Measurements from ENCODE around the gene MEF2B. TPM values are rescaled to one million over a fixed set of nuclear protein-coding genes. Genes with fewer than 3 reads are reported as not detected.
A peak's percentile ranks its signal among the peaks of the same experiment; 100 is the strongest.

MEF2B gene
- total and polyA plus RNA-seq, 2 experiments from 2014 or later = 7.4 to 8.3 TPM

DNA sequence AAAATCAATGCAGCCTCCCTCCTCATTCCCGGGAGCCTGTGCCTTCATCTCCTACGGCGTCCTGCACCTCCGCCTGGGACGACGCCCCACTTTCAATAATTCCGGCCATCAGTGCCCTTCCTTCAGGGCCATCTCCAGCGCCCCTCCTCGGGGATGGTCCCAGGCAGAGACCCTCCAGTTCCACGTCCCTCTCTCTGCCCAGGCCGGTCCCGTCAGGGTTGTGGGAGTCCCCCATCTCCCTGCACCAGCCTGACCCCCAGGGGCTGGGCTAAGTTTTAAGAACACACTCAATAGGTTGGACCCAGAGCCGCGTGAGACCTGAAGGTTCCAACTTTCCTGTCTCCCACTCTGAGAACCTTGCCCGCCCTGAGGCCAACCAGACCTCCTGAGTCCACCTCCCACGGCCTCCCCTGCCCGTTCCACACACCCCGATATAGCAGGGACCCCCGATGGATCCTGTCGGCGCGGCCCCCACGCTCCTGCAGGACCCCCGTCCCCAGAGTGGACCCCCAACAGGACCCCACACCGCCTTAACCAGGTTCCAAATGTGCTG lies 32.4 kb downstream of the MEF2B start:
- Histone ChIP-seq H3K27ac (ENCODE audit: low read depth) (no peak overlapping the region), H3K4me3 (peak overlapping the region; percentile 98), H3K9me2 (ENCODE audit: insufficient read depth) (no peaks in the 10 kb centered on the region), H3F3A (replicated peaks; ENCODE audit: low read depth) (peaks cover 10% of the 10 kb centered on the region; the same call in 1 of the 2 replicates), H4K20me1 (replicated peaks; ENCODE audit: insufficient read depth) (peaks cover 13% of the 10 kb centered on the region; the same call in 1 of the 2 replicates), H3K27me3 (ENCODE audit: insufficient read depth) (no peaks in the 10 kb centered on the region), H3K4me2 (peak overlapping the region; percentile 99), H3K4me1 (ENCODE audit: insufficient read depth) (peaks cover 5% of the 10 kb centered on the region; the same call in 1 of the 2 replicates), H2AFZ (peak overlapping the region; percentile 98; the same call in 1 of the 2 replicates), H3K79me2 (replicated peaks; ENCODE audit: insufficient read depth) (peaks cover 3% of the 10 kb centered on the region; the same call in 1 of the 2 replicates), H3K36me3 (ENCODE audit: insufficient read depth) (no peaks in the 10 kb centered on the region)
- peaks cover 9% of the 10 kb centered on the region for H3K4me1 Mint-ChIP-seq
- peaks cover 35% of the 10 kb centered on the region for H3K27me3 Mint-ChIP-seq (ENCODE audit: insufficient read depth, low read depth, poor library complexity)
- TF ChIP-seq CREB1 (CRISPR knock-in tag; IDR thresholded peaks at IDR 0.05; ENCODE audit: low read depth) = no peak
- no peak for TF ChIP-seq EZH2phosphoT487 (IDR thresholded peaks at IDR 0.05; ENCODE audit: unreplicated experiment)
- TF ChIP-seq POLR2AphosphoS5 (IDR thresholded peaks at IDR 0.05; ENCODE audit: low read depth) = no peak
- TF ChIP-seq ZNF462 (CRISPR knock-in tag; IDR thresholded peaks at IDR 0.05) = no peak
- TF ChIP-seq ETS1 (IDR thresholded peaks at IDR 0.05) = no peak
- no peak for TF ChIP-seq JUNB (IDR thresholded peaks at IDR 0.05; ENCODE audit: unreplicated experiment)
- TF ChIP-seq STAT1 (IDR thresholded peaks at IDR 0.05; ENCODE audit: unreplicated experiment) = no peak
- no peak for TF ChIP-seq ZNF114 (CRISPR knock-in tag; IDR thresholded peaks at IDR 0.05)
- TF ChIP-seq NANOG (IDR thresholded peaks at IDR 0.05; ENCODE audit: borderline replicate concordance) = no peak
- no peak for TF ChIP-seq ZNF331 (CRISPR knock-in tag; IDR thresholded peaks at IDR 0.05; ENCODE audit: low read depth)
- TF ChIP-seq EZH2 (IDR thresholded peaks at IDR 0.05; ENCODE audit: low read depth, unreplicated experiment) = no peak
- TF ChIP-seq, protein P1, sequence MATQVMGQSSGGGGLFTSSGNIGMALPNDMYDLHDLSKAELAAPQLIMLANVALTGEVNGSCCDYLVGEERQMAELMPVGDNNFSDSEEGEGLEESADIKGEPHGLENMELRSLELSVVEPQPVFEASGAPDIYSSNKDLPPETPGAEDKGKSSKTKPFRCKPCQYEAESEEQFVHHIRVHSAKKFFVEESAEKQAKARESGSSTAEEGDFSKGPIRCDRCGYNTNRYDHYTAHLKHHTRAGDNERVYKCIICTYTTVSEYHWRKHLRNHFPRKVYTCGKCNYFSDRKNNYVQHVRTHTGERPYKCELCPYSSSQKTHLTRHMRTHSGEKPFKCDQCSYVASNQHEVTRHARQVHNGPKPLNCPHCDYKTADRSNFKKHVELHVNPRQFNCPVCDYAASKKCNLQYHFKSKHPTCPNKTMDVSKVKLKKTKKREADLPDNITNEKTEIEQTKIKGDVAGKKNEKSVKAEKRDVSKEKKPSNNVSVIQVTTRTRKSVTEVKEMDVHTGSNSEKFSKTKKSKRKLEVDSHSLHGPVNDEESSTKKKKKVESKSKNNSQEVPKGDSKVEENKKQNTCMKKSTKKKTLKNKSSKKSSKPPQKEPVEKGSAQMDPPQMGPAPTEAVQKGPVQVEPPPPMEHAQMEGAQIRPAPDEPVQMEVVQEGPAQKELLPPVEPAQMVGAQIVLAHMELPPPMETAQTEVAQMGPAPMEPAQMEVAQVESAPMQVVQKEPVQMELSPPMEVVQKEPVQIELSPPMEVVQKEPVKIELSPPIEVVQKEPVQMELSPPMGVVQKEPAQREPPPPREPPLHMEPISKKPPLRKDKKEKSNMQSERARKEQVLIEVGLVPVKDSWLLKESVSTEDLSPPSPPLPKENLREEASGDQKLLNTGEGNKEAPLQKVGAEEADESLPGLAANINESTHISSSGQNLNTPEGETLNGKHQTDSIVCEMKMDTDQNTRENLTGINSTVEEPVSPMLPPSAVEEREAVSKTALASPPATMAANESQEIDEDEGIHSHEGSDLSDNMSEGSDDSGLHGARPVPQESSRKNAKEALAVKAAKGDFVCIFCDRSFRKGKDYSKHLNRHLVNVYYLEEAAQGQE (IDR thresholded peaks at IDR 0.05; ENCODE audit: unreplicated experiment) = no peak
- no peak for TF ChIP-seq CTCF (conservative IDR thresholded peaks at IDR 0.05; ENCODE audit: low read depth in 2 of 2)
- ATAC-seq (peak; percentile 5; the same call in 2 of the 3 replicates), DNase-seq (ENCODE audit: low spot score) (peak; percentile 37)
- H3K27ac Mint-ChIP-seq = no peak overlapping the region
- peak overlapping the region; percentile 99 for H3K4me3 Mint-ChIP-seq
- H3K9me3 Mint-ChIP-seq = peaks cover 9% of the 10 kb centered on the region; the same call in 2 of the 3 replicates
- H3K36me3 Mint-ChIP-seq (ENCODE audit: low read depth) = peaks cover 17% of the 10 kb centered on the region
